Esophagus squamous epithelium (tissue), 5 donors: ENCODE data around the gene HOXD8. TPM values are rescaled to one million over a fixed set of nuclear protein-coding genes. Genes with fewer than 3 reads are reported as not detected.

Source experiments
- DNase-seq: peaks from one replicate; lab custom pipeline; 2025; lab: John Stamatoyannopoulos, UW
- H3K27ac ChIP-seq, 4 donors: fragments of 200-600 bp; sonication (generic); one replicate each; pipeline ENCODE4 v1.5.1; 2016 to 2019; ENCODE audit warnings: mild to moderate bottlenecking in 1 of 4
- H3K27me3 ChIP-seq, 4 donors: fragments of 200-600 bp; sonication (generic); 1 replicate in 3 of 4; 2 replicates in 1 of 4; pipeline versions ENCODE4 v1.5.1 to v1.6.0; 2017 to 2021; ENCODE audit warnings: antibody characterized with exemption in 1 of 4
- H3K36me3 ChIP-seq, 3 donors: fragments of 200-600 bp; sonication (generic); one replicate each; pipeline ENCODE4 v1.5.1; 2016 to 2019
- H3K4me1 ChIP-seq, 3 donors: fragments of 200-600 bp; sonication (generic); one replicate each; pipeline ENCODE4 v1.5.1; 2017 to 2019
- H3K4me3 ChIP-seq, 4 donors: fragments of 200-600 bp; sonication (generic); 1 replicate in 3 of 4; 2 replicates in 1 of 4; pipeline ENCODE4 v1.5.1; 2016 to 2019; ENCODE audit warnings: mild to moderate bottlenecking in 2 of 4, moderate library complexity in 1 of 4
- H3K9me3 ChIP-seq, 3 donors: fragments of 200-600 bp; sonication (generic); one replicate each; pipeline ENCODE4 v1.5.1; 2016 to 2019
- POLR2A ChIP-seq, 4 donors: fragments of 450-650 bp; IDR thresholded peaks; one replicate each; pipeline ENCODE4 v1.6.1; 2017; ENCODE audit warnings: antibody characterized with exemption in 4 of 4, mild to moderate bottlenecking in 4 of 4, moderate library complexity in 3 of 4
- WGBS, 2 donors: methylation state at CpG; one replicate each; pipeline ENCODE4 v1.1.5; 2018; 5-methylcytosine and 5-hydroxymethylcytosine counted together
- intact Hi-C: fragments of 100-400 bp; cut with DNase I; formaldehyde crosslinking; loops from one replicate; pipeline ENCODE4 v1.15.0; 2022
- total RNA-seq, 4 donors: library from RNA; depleted of rRNA; stranded (reverse); fragments of >200 nt; gene quantifications; one replicate each; pipeline ENCODE4 v1.1.0, GENCODE V29; 2016
- TF ChIP-seq, protein P1 (sequence below), 6 experiments: fragments of 450-650 bp in 4 of 6; fragments of 200-600 bp in 2 of 6; sonication (generic) in 2 of 6; IDR thresholded peaks; one replicate each; pipeline ENCODE4 v1.5.1; 2016 to 2019; ENCODE audit warnings: antibody characterized with exemption in 6 of 6, mild to moderate bottlenecking in 4 of 6, moderate library complexity in 4 of 6
- donor health status: DM: yes; HTN: yes; CAD: no.

The HOXD8 gene
- total RNA-seq, 4 donors from 2014 or later = 1.2 to 4.6 (median 1.2) TPM; not detected in 1

DNA sequence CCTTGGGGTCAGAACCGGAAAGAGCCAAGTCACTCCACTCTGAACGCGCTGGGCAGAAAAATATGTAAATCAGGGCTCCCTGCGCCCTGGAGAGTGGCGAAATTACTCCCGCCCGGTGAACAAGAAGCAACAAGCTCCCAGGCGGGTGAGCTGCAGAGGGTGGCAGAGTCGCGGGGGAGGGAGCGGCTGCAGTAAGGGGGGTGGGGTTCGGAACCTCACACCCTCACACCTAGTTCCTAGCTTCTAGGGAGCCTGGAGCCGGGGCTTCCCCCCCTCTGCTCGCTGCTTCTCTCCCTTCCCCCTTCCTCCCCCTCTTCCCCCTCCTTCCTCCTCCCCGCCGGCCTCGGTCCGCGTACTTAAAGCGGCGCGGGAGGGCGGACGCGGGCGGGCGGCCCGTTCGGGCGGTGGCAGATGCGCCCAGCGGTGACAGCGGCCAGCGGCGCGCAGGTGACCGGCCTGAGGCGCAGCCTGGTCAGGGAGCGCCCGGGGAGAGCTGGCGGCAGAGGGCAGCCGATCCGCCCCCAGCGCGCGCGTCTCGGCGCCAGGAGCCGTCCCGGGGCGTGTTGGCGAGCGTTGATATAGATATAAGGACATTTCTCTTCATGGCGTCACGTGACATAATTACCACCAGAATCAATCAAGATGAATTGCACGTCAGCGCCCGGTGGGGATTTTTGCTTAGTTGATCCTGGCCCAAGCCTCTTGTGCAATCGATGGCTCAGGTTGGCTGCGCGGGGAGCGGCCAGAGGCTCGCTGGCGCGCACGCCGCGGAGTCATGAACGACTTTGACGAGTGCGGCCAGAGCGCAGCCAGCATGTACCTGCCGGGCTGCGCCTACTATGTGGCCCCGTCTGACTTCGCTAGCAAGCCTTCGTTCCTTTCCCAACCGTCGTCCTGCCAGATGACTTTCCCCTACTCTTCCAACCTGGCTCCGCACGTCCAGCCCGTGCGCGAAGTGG, 22.6 kb upstream of the HOXD8 start, which contains the start of gene HOXD11:
HOXD11 (plus strand) TSS at position 700 of the 959 bp plus-strand sequence; CDS start at position 776, 76 bp downstream.
- no peaks in the 10 kb centered on the region for H3K36me3 ChIP-seq
- peak within 1 kb of the TSS; percentile 24 to 66 (median 37) for H3K4me3 ChIP-seq
- no peak for DNase-seq
- TF ChIP-seq POLR2A (IDR thresholded peaks at IDR 0.05) = no peak
- TF ChIP-seq, protein P1, sequence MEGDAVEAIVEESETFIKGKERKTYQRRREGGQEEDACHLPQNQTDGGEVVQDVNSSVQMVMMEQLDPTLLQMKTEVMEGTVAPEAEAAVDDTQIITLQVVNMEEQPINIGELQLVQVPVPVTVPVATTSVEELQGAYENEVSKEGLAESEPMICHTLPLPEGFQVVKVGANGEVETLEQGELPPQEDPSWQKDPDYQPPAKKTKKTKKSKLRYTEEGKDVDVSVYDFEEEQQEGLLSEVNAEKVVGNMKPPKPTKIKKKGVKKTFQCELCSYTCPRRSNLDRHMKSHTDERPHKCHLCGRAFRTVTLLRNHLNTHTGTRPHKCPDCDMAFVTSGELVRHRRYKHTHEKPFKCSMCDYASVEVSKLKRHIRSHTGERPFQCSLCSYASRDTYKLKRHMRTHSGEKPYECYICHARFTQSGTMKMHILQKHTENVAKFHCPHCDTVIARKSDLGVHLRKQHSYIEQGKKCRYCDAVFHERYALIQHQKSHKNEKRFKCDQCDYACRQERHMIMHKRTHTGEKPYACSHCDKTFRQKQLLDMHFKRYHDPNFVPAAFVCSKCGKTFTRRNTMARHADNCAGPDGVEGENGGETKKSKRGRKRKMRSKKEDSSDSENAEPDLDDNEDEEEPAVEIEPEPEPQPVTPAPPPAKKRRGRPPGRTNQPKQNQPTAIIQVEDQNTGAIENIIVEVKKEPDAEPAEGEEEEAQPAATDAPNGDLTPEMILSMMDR (IDR thresholded peaks at IDR 0.05) = no peak
- H3K27me3 ChIP-seq = peaks cover 27 to 100% (median 81%) of the 10 kb centered on the region in 4 donors
- WGBS, 2 donors = 0% methylated on average over 6 to 8 of the region's 85 CpGs
- peaks cover 18 to 50% (median 31%) of the 10 kb centered on the region in 3 donors for H3K4me1 ChIP-seq
- H3K9me3 ChIP-seq = no peaks in the 10 kb centered on the region
- H3K27ac ChIP-seq = no peak within 1 kb of the TSS
- intact Hi-C loops = no loop called here

DNA sequence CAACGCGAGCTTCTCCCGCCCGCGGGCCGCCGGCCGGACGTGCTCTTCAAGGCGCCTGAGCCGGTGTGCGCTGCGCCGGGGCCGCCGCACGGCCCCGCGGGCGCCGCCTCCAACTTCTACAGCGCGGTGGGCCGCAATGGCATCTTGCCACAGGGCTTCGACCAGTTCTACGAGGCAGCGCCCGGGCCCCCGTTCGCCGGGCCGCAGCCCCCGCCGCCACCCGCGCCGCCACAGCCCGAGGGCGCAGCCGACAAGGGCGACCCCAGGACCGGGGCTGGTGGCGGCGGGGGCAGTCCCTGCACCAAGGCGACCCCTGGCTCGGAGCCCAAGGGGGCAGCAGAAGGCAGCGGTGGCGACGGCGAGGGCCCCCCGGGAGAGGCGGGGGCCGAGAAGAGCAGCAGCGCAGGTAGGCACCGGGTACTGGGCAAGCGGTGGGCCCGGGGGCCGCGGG, 21.7 kb upstream of the HOXD8 start:
- TF ChIP-seq, protein P1 (IDR thresholded peaks at IDR 0.05) = no peak
- no peak for TF ChIP-seq POLR2A (IDR thresholded peaks at IDR 0.05)
- Histone ChIP-seq H3K9me3 (no peaks in the 10 kb centered on the region), H3K27ac (no peak overlapping the region), H3K4me3 (peak overlapping the region in 2 of 4 donors; percentile 30 to 49), H3K27me3 (peaks cover 35 to 100% (median 83%) of the 10 kb centered on the region in 4 donors), H3K36me3 (no peaks in the 10 kb centered on the region), H3K4me1 (peaks cover 18 to 50% (median 31%) of the 10 kb centered on the region in 3 donors)
- intact Hi-C loops = no loop called here
- WGBS, 2 donors = no CpG with 5 or more reads among the region's 59 CpGs
- no peak for DNase-seq

DNA sequence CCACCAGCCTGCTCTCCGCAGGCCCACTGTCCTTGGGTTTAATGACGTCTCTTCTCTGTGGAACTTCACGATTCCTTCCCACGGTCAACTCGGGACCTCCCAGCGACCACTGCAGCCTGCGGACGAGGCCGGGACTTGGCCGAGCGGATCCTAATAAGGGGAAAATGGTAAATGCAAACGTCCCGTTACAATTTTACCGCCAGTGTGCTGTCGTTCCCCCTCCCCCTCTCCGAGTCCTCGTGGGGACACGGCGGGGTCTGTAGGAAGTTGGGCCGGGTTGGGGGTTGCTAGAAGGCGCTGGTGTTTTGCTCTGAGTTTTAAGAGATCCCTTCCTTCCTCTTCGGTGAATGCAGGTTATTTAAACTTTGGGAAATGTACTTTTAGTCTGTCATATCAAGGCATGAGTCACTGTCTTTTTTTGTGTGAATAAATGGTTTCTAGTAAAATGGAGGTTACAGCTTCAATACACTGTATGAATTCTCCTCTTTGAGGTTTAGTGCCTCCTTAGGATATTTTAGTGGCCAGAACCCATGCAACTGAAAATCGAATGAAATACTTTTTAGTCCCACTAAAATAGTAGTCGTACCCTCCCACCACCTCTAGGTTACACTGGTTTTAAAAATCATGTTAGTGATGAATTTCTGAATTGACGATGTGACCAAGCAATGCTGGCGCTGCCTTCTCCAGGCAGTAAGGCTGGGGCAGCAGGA, 20.2 kb upstream of the HOXD8 start:
- no peaks in the 10 kb centered on the region for H3K9me3 ChIP-seq
- intact Hi-C loops = no loop called here
- no peaks in the 10 kb centered on the region for H3K36me3 ChIP-seq
- no peak overlapping the region for H3K4me3 ChIP-seq
- 12 to 25% methylated on average over 17 of the region's 26 CpGs for WGBS, 2 donors
- no peak overlapping the region for H3K27ac ChIP-seq
- no peak for DNase-seq
- TF ChIP-seq, protein P1 (IDR thresholded peaks at IDR 0.05) = no peak
- TF ChIP-seq POLR2A (IDR thresholded peaks at IDR 0.05) = no peak
- peaks cover 18 to 44% (median 25%) of the 10 kb centered on the region in 3 donors for H3K4me1 ChIP-seq
- peaks cover 27 to 100% (median 81%) of the 10 kb centered on the region in 4 donors for H3K27me3 ChIP-seq

DNA sequence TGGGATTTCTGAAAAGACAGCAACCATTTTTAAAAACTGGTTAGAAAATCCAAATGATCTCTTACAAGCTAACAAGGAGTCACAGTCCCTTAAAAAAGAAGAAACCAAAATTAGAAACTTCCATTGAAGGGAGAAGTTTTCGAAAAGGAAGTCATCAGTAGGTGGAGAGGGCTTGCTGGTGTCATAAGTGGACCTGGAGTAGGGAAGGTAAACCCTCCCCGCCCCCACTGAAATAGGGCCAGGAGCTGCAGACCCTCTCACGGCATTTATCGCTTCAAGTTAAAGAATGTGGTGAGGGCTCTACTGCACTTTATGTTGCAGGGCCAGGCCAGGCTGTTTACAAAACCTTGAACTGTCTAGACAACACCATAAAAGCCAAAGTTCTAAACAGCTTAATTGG, 19.6 kb upstream of the HOXD8 start:
- H3K4me3 ChIP-seq = no peak overlapping the region
- peaks cover 23 to 100% (median 80%) of the 10 kb centered on the region in 4 donors for H3K27me3 ChIP-seq
- DNase-seq = no peak
- 16 to 21% methylated on average over 4 of the region's 4 CpGs for WGBS, 2 donors
- intact Hi-C loops = no loop called here
- H3K4me1 ChIP-seq = peaks cover 12 to 38% (median 19%) of the 10 kb centered on the region in 3 donors
- no peak overlapping the region for H3K27ac ChIP-seq
- H3K9me3 ChIP-seq = no peaks in the 10 kb centered on the region
- no peaks in the 10 kb centered on the region for H3K36me3 ChIP-seq
- TF ChIP-seq, protein P1 (IDR thresholded peaks at IDR 0.05) = no peak
- no peak for TF ChIP-seq POLR2A (IDR thresholded peaks at IDR 0.05)
